Chondrocyte (in vitro differentiated cells): ENCODE measurements around the gene INTS6. TPM values are rescaled to one million over a fixed set of nuclear protein-coding genes. Genes with fewer than 3 reads are reported as not detected.
A peak's percentile ranks its signal among the peaks of the same experiment; 100 is the strongest.

Source experiments
- DNase-seq: peaks from one replicate; pipeline ENCODE4 v3.0.0; 2021; ENCODE audit warnings: mixed read lengths, low spot score
- H3K27ac Mint-ChIP-seq: one replicate; pipeline ENCODE4 v1.8.0; 2021; ENCODE audit warnings: mild to moderate bottlenecking, moderate library complexity, mixed read lengths; ENCODE audit not compliant: unreplicated experiment
- H3K27me3 Mint-ChIP-seq: 2 replicates; pipeline ENCODE4 v1.8.0; 2021; ENCODE audit warnings: low read depth, mixed read lengths
- H3K36me3 Mint-ChIP-seq: 2 replicates; pipeline ENCODE4 v1.8.0; 2021; ENCODE audit warnings: low read depth, mixed read lengths
- H3K4me1 Mint-ChIP-seq: 2 replicates; pipeline ENCODE4 v1.8.0; 2021; ENCODE audit warnings: low read depth, mild to moderate bottlenecking, mixed read lengths
- H3K4me3 Mint-ChIP-seq: one replicate; pipeline ENCODE4 v1.8.0; 2021; ENCODE audit warnings: mild to moderate bottlenecking, moderate library complexity, mixed read lengths; ENCODE audit not compliant: unreplicated experiment
- H3K9me3 Mint-ChIP-seq: 2 replicates; pipeline ENCODE4 v1.8.0; 2021; ENCODE audit warnings: low read depth, mixed read lengths
- CTCF ChIP-seq: fragments of 200-600 bp; sonication (generic); IDR thresholded peaks from 2 replicates; pipeline ENCODE4 v1.5.0; 2021; ENCODE audit warnings: antibody characterized with exemption, mild to moderate bottlenecking, moderate library complexity
- total RNA-seq: library from RNA; stranded (reverse); gene quantifications from 3 replicates; pipeline ENCODE4 v1.2.1, GENCODE V29; 2021

Gene INTS6
- total RNA-seq, 1 donor from 2014 or later = 25.6 TPM

- no peaks in the 10 kb centered on the region for H3K27me3 Mint-ChIP-seq
- H3K4me3 Mint-ChIP-seq = no peak overlapping the region
- no peak overlapping the region for H3K27ac Mint-ChIP-seq
- DNase-seq = no peak
- H3K4me1 Mint-ChIP-seq = no peaks in the 10 kb centered on the region
- no peaks in the 10 kb centered on the region for H3K36me3 Mint-ChIP-seq
- no peaks in the 10 kb centered on the region for H3K9me3 Mint-ChIP-seq
- peak; percentile 88 for TF ChIP-seq CTCF
These were observed 17.7 kb downstream of the INTS6 start for GRCh38 chr13:51435002-51435578.

- peak; percentile 27 for TF ChIP-seq CTCF
- H3K9me3 Mint-ChIP-seq = no peaks in the 10 kb centered on the region
- no peak for DNase-seq
- H3K36me3 Mint-ChIP-seq = peaks cover 4% of the 10 kb centered on the region
- no peak overlapping the region for H3K4me3 Mint-ChIP-seq
- no peak overlapping the region for H3K27ac Mint-ChIP-seq
- H3K4me1 Mint-ChIP-seq = peaks cover 3% of the 10 kb centered on the region
- H3K27me3 Mint-ChIP-seq = no peaks in the 10 kb centered on the region
These were observed 20.3 kb downstream of the INTS6 start for GRCh38 chr13:51432576-51432975.

DNA sequence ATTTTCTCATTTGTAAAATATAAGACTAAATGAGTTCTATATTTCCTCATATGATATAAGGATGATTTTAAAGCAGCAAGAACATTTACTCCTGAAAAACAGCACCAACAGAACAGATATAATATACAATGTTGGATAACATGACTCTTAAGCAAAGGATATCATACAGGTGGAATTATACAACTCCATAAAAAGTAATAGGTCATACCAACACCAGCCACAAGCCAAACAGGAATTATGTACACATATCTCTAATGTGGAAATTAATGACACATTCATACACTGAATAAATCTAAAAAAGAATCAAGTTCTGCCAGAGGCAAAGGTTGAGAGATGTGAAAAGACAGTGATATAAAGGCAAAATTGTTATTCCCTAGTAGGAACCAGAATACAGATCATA, 25.9 kb downstream of the INTS6 start:
- no peak overlapping the region for H3K4me3 Mint-ChIP-seq
- no peak for TF ChIP-seq CTCF
- no peak overlapping the region for H3K27ac Mint-ChIP-seq
- peaks cover 36% of the 10 kb centered on the region for H3K4me1 Mint-ChIP-seq
- DNase-seq = no peak
- H3K27me3 Mint-ChIP-seq = no peaks in the 10 kb centered on the region
- H3K9me3 Mint-ChIP-seq = no peaks in the 10 kb centered on the region
- H3K36me3 Mint-ChIP-seq = peaks cover 8% of the 10 kb centered on the region

DNA sequence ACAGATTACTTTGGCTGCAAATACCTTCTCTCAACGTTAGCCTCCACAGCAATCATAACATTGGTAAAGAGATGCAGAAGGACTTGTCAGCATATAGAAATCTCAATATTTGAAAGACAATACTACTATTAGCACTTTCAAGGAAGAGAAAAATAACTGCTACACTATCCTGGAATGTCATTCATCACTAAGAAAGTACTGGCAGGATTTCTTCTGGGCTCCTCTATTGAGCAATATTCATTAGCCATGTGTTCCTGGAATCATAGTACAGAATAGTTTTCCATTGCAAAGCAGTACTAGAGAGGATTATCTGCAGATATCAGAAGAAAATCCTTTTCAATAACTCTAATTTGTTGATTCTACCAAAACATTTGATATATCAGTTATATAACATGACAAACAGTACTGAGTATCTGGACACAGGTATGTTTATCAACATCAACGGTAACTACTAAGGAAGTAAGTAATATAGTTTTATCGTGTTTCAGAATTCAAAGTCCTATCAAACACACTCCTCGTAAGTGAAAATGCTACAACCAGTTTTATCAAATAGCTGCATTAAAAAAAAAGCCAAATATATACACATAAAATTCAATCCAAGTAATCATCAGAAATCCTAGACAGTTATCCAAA, 27.3 kb downstream of the INTS6 start:
- no peak for DNase-seq
- Mint-ChIP-seq H3K36me3 (peaks cover 8% of the 10 kb centered on the region), H3K27me3 (no peaks in the 10 kb centered on the region), H3K4me3 (no peak overlapping the region), H3K27ac (no peak overlapping the region), H3K4me1 (peaks cover 44% of the 10 kb centered on the region), H3K9me3 (no peaks in the 10 kb centered on the region)
- no peak for TF ChIP-seq CTCF

GRCh38 chr13:51423766-51424165, 29.1 kb downstream of the INTS6 start:
- Mint-ChIP-seq H3K4me1 (peaks cover 53% of the 10 kb centered on the region), H3K9me3 (no peaks in the 10 kb centered on the region)

More at GRCh38 chr13:51423766-51424165, 29.1 kb downstream of the INTS6 start:
- TF ChIP-seq CTCF = no peak
- H3K27ac Mint-ChIP-seq = no peak overlapping the region
- H3K36me3 Mint-ChIP-seq = peaks cover 6% of the 10 kb centered on the region
- H3K4me3 Mint-ChIP-seq = no peak overlapping the region
- no peaks in the 10 kb centered on the region for H3K27me3 Mint-ChIP-seq
- no peak for DNase-seq
